Keratinocyte (primary cell): ENCODE results near the gene GPBAR1.

Source experiments
- EZH2 ChIP-seq: IDR thresholded peaks from one replicate; pipeline ENCODE4 v1.6.1; 2012; ENCODE audit warnings: inconsistent platforms, mild to moderate bottlenecking, low read length, moderate library complexity
- TF ChIP-seq, protein P1 (sequence below), 3 experiments: IDR thresholded peaks in 1 of 3; conservative IDR thresholded peaks in 1 of 3; optimal IDR thresholded peaks in 1 of 3; 2 replicates in 2 of 3; 3 replicates in 1 of 3; pipeline versions ENCODE3 to v1.5.1; 2011; ENCODE audit warnings: low read length in 3 of 3, mild to moderate bottlenecking in 3 of 3, moderate library complexity in 2 of 3, control low read depth in 1 of 3, inconsistent platforms in 1 of 3; ENCODE audit not compliant: insufficient read depth in 2 of 3; ENCODE audit errors: extremely low read depth in 1 of 3

DNA sequence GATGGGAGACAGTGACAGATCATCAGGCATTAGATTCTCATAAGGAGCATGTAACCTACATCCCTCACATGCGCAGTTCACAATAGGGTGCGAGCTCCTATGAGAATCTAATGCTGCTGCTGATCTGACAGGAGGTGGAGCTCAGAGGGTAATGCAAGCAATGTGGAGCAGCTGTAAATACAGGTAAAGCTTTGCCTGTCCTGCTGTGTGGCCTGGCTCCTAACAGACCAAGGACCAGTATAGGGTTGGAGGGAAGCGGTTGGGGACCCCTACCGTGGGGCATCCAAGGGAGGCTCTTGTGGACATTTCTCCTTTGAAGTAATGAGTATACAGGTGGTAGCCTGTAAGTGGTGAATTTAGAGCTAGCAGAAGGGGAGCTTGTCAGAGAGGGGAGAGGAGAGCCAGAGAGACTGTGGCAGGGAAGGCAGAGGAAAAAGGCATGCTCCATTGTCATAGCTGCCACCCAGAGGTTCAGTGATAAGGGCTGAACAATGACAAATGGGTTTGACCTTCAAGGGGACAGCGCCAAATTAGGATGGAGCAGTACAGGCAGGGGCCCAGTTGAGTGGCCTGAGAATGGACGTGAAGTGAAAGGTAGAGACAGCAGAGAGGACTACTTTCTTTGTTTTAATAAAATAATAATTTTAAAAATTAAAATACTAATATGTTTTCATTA, 46.7 kb downstream of the GPBAR1 start:
- TF ChIP-seq, protein P1, sequence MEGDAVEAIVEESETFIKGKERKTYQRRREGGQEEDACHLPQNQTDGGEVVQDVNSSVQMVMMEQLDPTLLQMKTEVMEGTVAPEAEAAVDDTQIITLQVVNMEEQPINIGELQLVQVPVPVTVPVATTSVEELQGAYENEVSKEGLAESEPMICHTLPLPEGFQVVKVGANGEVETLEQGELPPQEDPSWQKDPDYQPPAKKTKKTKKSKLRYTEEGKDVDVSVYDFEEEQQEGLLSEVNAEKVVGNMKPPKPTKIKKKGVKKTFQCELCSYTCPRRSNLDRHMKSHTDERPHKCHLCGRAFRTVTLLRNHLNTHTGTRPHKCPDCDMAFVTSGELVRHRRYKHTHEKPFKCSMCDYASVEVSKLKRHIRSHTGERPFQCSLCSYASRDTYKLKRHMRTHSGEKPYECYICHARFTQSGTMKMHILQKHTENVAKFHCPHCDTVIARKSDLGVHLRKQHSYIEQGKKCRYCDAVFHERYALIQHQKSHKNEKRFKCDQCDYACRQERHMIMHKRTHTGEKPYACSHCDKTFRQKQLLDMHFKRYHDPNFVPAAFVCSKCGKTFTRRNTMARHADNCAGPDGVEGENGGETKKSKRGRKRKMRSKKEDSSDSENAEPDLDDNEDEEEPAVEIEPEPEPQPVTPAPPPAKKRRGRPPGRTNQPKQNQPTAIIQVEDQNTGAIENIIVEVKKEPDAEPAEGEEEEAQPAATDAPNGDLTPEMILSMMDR (optimal IDR thresholded peaks at IDR 0.05 in 1 of 3, IDR thresholded peaks at IDR 0.05 in 1 of 3, conservative IDR thresholded peaks at IDR 0.05 in 1 of 3; ENCODE audit: extremely low read depth in 1 of 3, insufficient read depth in 2 of 3, low read length in 3 of 3), result no peak
- TF ChIP-seq EZH2, result no peak
